GM12874 (cell line): ENCODE data around the gene CYB561A3.

Source experiments
- TF ChIP-seq, protein P1 (sequence below): IDR thresholded peaks from 2 replicates; pipeline ENCODE4 v1.5.1; 2011; ENCODE audit warnings: low read depth, mild to moderate bottlenecking, control low read depth, low read length, moderate library complexity; ENCODE audit not compliant: insufficient read depth

Gene CYB561A3

DNA sequence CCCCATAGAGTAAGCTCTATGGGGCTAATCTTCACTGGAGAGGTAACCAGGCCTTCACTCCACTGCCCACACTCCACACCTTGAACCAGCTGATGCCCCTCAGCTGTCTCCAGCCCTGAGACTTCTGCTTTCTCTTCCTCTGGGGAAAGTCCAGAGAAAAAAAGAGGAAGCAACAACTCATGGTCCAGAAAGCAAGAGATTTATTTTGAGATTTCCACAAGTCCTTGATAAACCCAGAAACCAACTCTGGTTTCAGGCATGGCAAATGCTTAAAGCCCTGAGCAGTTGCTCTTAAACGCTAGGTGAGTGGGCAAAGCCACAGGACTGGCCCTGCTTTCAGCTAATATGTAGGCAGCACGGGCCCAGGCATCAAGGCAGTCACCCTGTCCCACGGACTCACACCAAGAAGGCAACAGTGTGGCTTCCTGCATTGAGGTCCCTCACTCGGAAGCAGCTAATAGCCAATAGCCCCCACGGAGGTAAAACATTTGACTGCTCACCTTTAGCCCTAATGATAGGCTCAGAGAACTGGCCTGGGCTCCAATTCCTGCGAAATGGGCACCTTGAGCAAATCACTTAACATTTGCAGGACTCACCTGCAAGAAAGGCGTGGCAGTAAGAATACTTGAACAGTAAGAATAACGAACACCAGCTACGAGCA is 4.3 kb downstream of the CYB561A3 start:
- TF ChIP-seq, protein P1, sequence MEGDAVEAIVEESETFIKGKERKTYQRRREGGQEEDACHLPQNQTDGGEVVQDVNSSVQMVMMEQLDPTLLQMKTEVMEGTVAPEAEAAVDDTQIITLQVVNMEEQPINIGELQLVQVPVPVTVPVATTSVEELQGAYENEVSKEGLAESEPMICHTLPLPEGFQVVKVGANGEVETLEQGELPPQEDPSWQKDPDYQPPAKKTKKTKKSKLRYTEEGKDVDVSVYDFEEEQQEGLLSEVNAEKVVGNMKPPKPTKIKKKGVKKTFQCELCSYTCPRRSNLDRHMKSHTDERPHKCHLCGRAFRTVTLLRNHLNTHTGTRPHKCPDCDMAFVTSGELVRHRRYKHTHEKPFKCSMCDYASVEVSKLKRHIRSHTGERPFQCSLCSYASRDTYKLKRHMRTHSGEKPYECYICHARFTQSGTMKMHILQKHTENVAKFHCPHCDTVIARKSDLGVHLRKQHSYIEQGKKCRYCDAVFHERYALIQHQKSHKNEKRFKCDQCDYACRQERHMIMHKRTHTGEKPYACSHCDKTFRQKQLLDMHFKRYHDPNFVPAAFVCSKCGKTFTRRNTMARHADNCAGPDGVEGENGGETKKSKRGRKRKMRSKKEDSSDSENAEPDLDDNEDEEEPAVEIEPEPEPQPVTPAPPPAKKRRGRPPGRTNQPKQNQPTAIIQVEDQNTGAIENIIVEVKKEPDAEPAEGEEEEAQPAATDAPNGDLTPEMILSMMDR = no peak

DNA sequence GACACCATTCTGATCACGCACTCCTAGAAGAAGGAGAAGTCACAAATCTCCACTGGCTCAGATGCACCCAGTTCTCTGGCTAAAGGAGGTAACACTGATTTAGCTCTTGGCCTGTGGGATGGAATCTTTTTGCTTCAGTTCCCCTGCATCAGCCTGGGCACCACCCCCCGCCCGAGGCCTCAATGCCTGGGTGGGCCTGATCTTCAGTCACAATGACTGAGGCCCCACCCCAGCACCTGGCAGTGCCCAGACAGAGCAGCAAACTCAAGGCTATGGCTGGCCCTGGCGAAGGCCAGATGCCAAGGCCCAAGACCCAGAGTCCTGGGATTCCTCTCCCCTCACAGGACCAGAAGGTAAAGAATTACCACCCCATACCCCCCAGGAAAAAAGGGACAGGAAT is 5.0 kb downstream of the CYB561A3 start:
- TF ChIP-seq, protein P1 = no peak

DNA sequence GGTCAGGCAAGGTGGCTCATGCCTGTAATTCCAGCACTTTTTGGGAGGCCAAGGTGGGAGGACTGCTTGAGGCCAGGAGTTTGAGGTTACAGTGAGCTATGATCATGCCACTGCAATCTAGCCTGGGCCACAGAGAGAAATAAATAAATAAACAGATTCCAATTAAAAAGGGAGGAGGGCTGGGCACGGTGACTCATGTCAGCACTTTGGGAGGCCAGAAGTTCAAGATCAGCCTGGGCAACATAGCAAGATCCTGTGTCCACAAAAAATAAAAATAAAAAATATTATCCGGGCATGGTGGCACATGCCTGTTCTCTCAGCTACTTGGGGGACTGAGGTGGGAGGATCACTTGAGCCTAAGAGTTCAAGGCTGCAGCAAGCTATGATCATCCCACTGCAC is 7.5 kb downstream of the CYB561A3 start:
- TF ChIP-seq, protein P1 = no peak

GRCh38 chr11:61353131-61354067 is 8.3 kb downstream of the CYB561A3 start:
- TF ChIP-seq, protein P1 = no peak

DNA sequence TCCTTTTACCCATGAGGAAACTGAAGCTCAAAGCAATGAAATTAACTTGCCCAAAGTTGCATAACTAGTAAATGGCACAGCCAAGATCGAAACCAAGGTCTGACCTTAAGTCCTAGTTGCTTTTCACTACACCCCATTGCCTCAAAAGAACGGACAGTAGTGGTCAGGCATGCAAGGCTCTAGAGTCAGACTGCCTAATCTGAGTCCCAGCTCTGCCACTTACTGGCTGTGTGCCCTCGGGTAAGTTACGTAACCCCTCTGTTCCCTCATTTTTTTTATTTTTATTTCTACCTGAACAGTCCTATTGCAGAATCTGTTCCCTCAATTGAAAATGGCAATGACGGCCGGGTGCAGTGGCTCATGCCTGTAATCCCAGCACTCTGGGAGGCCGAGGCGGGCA is 9.6 kb downstream of the CYB561A3 start:
- TF ChIP-seq, protein P1 = no peak

- TF ChIP-seq, protein P1 = no peak
Observed at GRCh38 chr11:61350803-61351202, 10.9 kb downstream of the CYB561A3 start.

- TF ChIP-seq, protein P1 = no peak
Observed at GRCh38 chr11:61350336-61350735, 11.3 kb downstream of the CYB561A3 start.
